Astrocyte of the spinal cord (primary cell): ENCODE measurements around the gene CERS3.

Experiments
- DNase-seq: peaks from one replicate; pipeline ENCODE4 v3.0.0; 2011; ENCODE audit warnings: low read depth, low spot score
- H3K4me3 ChIP-seq: 2 replicates; pipeline ENCODE4 v1.5.1; 2011; ENCODE audit warnings: low read depth, mild to moderate bottlenecking, low read length, moderate library complexity
- CTCF ChIP-seq: IDR thresholded peaks from 2 replicates; pipeline ENCODE4 v1.5.1; 2012; ENCODE audit warnings: low read depth, mild to moderate bottlenecking, low read length, inconsistent platforms
- in situ Hi-C: cut with HindIII; loops from 2 replicates; pipeline ENCODE4 v1.10.0; 2017; ENCODE audit warnings: low sequenced_read_pairs

CERS3 gene

GRCh38 chr15:100569391-100569790, 40.6 kb upstream of the CERS3 start:
- H3K4me3 ChIP-seq: no peak overlapping the region
- DNase-seq: no peak
- no peak for TF ChIP-seq CTCF
- in situ Hi-C loops: no loop called here

GRCh38 chr15:100566850-100567628, 38.3 kb upstream of the CERS3 start:
- no peak for TF ChIP-seq CTCF
- H3K4me3 ChIP-seq: no peak overlapping the region
- in situ Hi-C loops: no loop called here

GRCh38 chr15:100565591-100565990, 36.8 kb upstream of the CERS3 start:
- H3K4me3 ChIP-seq: no peak overlapping the region
- TF ChIP-seq CTCF: no peak
- in situ Hi-C loops: no loop called here
- DNase-seq: no peak

More at GRCh38 chr15:100566850-100567628, 38.3 kb upstream of the CERS3 start:
- DNase-seq: no peak

- no peak overlapping the region for H3K4me3 ChIP-seq
- TF ChIP-seq CTCF: no peak
- DNase-seq: no peak
- in situ Hi-C loops: no loop called here
Observed at GRCh38 chr15:100560323-100560722, 31.6 kb upstream of the CERS3 start.

- DNase-seq: peak; percentile 5
- H3K4me3 ChIP-seq: no peak overlapping the region
- in situ Hi-C loops: no loop called here
- no peak for TF ChIP-seq CTCF
Observed at GRCh38 chr15:100559330-100559729, 30.6 kb upstream of the CERS3 start.

GRCh38 chr15:100558771-100559254, 30.1 kb upstream of the CERS3 start:
- H3K4me3 ChIP-seq: no peak overlapping the region
- DNase-seq: no peak
- in situ Hi-C loops: no loop called here
- TF ChIP-seq CTCF: no peak
